Sigmoid colon (tissue), 3 donors: ENCODE data around the gene FCER1A.

Experiments
- CTCF ChIP-seq, 4 experiments: fragments of 450-650 bp in 3 of 4; fragments of 200-600 bp in 1 of 4; IDR thresholded peaks; one replicate each; pipeline ENCODE4 v1.5.1; 2016 to 2019; ENCODE audit warnings: antibody characterized with exemption in 4 of 4, mild to moderate bottlenecking in 3 of 4, moderate library complexity in 2 of 4
- POLR2A ChIP-seq, 2 donors: fragments of 450-650 bp; IDR thresholded peaks; one replicate each; pipeline ENCODE4 v1.6.1; 2016; ENCODE audit warnings: antibody characterized with exemption in 2 of 2, mild to moderate bottlenecking in 2 of 2, moderate library complexity in 2 of 2

GRCh38 chr1:159275891-159276290 is 26.2 kb upstream of the FCER1A start:
- TF ChIP-seq CTCF (IDR thresholded peaks at IDR 0.05) (no peak), POLR2A (IDR thresholded peaks at IDR 0.05) (no peak)
